HG02885 (cell line): ENCODE data around the gene RPRD1B.

Experiments used
- ATAC-seq: cut with Tn5 transposase; IDR thresholded peaks from one replicate; pipeline ENCODE4 v1.9.1; 2021; ENCODE audit warnings: mild to moderate bottlenecking; ENCODE audit not compliant: unreplicated experiment, poor library complexity

RPRD1B gene

GRCh38 chr20:38066969-38067716 is 33.6 kb downstream of the RPRD1B start:
- no peak for ATAC-seq

- ATAC-seq, result no peak
Measured at GRCh38 chr20:38067717-38068365, 34.3 kb downstream of the RPRD1B start.

GRCh38 chr20:38072898-38073297 is 39.4 kb downstream of the RPRD1B start:
- no peak for ATAC-seq

- ATAC-seq, result no peak
Measured at GRCh38 chr20:38073307-38074071, 39.9 kb downstream of the RPRD1B start.

GRCh38 chr20:38075161-38075998 is 41.8 kb downstream of the RPRD1B start:
- no peak for ATAC-seq

- ATAC-seq, result no peak
Measured at GRCh38 chr20:38076548-38076947, 43.0 kb downstream of the RPRD1B start.

- no peak for ATAC-seq
Measured at GRCh38 chr20:38078084-38078483, 44.5 kb downstream of the RPRD1B start.

- no peak for ATAC-seq
Measured at GRCh38 chr20:38079353-38079752, 45.8 kb downstream of the RPRD1B start.

GRCh38 chr20:38081575-38081974 is 48.0 kb downstream of the RPRD1B start:
- ATAC-seq, result no peak

- no peak for ATAC-seq
Measured at GRCh38 chr20:38082894-38083293, 49.3 kb downstream of the RPRD1B start.

GRCh38 chr20:38083338-38084048 is 49.9 kb downstream of the RPRD1B start:
- ATAC-seq, result no peak

GRCh38 chr20:38084425-38084951 is 50.9 kb downstream of the RPRD1B start:
- ATAC-seq, result no peak

- no peak for ATAC-seq
Measured at GRCh38 chr20:38085026-38085425, 51.5 kb downstream of the RPRD1B start.

GRCh38 chr20:38089500-38089899 is 56.0 kb downstream of the RPRD1B start:
- ATAC-seq, result no peak

GRCh38 chr20:38090061-38090460 is 56.5 kb downstream of the RPRD1B start:
- no peak for ATAC-seq

- no peak for ATAC-seq
Measured at GRCh38 chr20:38091441-38092216, 58.1 kb downstream of the RPRD1B start.

GRCh38 chr20:38092260-38092857 is 58.8 kb downstream of the RPRD1B start:
- ATAC-seq, result no peak

- no peak for ATAC-seq
Measured at GRCh38 chr20:38092915-38093314, 59.4 kb downstream of the RPRD1B start.
